ENCODE data around the gene ANTKMT. TPM values are rescaled to one million over a fixed set of nuclear protein-coding genes. Genes with fewer than 3 reads are reported as not detected.

The ANTKMT gene
- total RNA-seq, 1 donor = 5.8 TPM

DNA sequence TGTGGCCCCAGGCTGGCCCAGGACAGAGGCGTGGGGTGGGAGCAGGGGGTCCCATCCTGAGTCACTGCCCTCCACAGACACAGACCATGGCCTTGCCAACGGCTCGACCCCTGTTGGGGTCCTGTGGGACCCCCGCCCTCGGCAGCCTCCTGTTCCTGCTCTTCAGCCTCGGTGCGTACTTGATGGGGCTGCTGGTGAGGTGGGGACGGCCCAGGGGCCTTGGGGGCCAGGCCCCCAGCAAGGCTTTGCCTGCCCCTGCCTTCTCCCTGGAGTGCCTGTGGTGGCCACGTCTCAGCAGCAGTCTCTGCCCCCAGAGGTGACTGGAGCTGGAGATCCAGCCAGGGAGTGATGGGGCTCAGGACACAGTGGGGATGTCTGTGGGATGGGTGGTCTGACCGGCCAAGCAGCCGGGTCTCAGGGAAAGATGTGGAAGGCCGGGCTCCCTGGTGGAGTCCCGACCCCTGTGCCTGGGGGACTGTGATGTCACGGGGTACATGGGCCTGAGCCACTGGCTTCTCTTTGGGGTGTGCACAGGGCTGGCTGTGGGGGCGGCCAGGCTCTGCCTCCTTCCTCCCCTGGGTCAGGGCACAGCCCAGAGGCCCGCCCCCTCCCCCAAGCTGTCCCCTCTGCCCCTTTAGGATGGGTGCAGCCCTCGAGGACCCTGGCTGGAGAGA, 41.8 kb downstream of the ANTKMT start:
- Histone ChIP-seq H3K27me3 (ENCODE audit: insufficient read depth, low read length) (no peaks in the 10 kb centered on the region), H3K9me3 (ENCODE audit: low read depth, low read length) (no peaks in the 10 kb centered on the region), H3K4me1 (ENCODE audit: insufficient read depth, low read length) (peaks cover 4% of the 10 kb centered on the region), H3K4me3 (ENCODE audit: low read length) (no peak overlapping the region)

DNA sequence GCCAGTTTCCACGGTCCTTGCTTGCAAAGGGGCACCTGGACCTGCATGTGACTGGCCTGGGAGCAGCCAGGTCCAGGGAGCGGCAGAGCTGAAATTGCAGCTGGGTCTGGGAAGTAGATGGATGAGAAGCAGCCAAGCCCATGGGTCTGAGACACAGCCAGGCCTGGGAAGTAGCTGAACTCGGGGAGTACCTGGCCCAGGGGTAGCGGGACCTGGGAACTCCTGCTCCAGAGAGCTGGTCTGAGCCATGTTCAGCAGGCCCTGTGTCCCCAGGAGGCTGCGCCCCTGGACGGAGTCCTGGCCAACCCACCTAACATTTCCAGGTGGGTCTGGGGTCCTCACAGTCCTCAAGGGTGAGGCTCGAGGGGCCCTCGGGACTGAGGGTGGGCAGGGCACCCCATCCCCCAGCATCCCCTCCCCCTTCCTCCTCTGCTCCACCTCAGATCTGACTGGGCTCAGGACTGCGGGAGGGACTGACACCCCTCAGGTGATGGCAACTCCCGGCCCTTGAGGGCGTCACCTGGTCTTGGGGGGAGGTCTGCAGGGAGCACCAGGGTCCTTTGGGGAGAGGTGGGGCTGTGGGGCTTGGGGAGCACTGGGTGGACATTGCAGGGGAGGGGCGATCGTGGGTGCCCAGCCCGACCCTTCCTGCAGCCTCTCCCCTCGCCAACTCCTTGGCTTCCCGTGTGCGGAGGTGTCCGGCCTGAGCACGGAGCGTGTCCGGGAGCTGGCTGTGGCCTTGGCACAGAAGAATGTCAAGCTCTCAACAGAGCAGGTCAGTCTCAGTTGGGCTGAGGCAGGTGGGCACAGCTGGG, 42.6 kb downstream of the ANTKMT start:
- H3K4me1 ChIP-seq (ENCODE audit: insufficient read depth, low read length) = no peaks in the 10 kb centered on the region
- no peaks in the 10 kb centered on the region for H3K9me3 ChIP-seq (ENCODE audit: low read depth, low read length)
- no peaks in the 10 kb centered on the region for H3K27me3 ChIP-seq (ENCODE audit: insufficient read depth, low read length)
- H3K4me3 ChIP-seq (ENCODE audit: low read length) = no peak overlapping the region

DNA sequence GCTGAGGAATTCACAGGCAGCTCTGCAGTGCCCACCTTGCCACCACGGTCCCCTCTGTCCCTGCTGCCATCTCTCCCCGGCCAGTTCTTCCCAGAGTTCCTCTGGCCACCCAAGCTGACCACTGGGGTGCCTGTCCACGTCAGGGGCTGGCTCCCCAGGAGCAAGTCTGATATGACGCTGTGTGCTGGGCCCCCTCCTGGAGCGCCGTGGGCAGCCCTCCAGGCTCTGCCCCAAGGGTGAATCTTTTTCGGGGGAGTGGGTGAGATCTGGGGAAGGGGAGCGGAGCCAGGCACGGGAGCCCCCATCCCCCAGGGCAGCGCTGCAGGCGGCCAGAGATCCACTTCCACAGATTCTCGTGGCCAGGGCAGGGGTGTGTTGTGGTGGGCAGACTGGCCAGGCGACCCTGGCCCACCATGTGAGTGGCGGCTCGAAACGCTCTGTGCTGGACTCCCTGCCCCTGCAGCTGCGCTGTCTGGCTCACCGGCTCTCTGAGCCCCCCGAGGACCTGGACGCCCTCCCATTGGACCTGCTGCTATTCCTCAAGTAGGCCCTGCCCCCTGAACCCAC, 43.3 kb downstream of the ANTKMT start:
- H3K4me1 ChIP-seq (ENCODE audit: insufficient read depth, low read length) = no peaks in the 10 kb centered on the region
- H3K4me3 ChIP-seq (ENCODE audit: low read length) = no peak overlapping the region
- H3K27me3 ChIP-seq (ENCODE audit: insufficient read depth, low read length) = no peaks in the 10 kb centered on the region
- H3K9me3 ChIP-seq (ENCODE audit: low read depth, low read length) = no peaks in the 10 kb centered on the region

DNA sequence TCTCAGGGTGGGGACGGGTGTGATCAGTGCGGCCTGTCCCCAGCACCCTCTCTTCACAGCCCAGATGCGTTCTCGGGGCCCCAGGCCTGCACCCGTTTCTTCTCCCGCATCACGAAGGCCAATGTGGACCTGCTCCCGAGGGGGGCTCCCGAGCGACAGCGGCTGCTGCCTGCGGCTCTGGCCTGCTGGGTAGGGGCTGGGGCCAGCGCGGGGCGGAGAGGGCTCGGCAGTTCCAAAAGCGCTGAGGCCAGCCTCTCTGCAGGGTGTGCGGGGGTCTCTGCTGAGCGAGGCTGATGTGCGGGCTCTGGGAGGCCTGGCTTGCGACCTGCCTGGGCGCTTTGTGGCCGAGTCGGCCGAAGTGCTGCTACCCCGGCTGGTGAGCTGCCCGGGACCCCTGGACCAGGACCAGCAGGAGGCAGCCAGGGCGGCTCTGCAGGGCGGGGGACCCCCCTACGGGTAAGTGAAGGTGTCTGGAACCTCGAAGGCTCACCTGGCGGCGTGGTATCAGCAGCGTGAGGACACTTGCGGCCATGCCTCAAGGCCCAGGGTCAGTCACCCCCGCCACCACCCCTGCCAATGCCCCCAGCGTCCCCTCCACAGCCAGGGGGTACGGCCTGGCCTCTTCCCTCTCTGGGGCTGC, 44.0 kb downstream of the ANTKMT start:
- Histone ChIP-seq H3K9me3 (ENCODE audit: low read depth, low read length) (no peaks in the 10 kb centered on the region), H3K4me3 (ENCODE audit: low read length) (no peak overlapping the region), H3K27me3 (ENCODE audit: insufficient read depth, low read length) (no peaks in the 10 kb centered on the region), H3K4me1 (ENCODE audit: insufficient read depth, low read length) (no peaks in the 10 kb centered on the region)

DNA sequence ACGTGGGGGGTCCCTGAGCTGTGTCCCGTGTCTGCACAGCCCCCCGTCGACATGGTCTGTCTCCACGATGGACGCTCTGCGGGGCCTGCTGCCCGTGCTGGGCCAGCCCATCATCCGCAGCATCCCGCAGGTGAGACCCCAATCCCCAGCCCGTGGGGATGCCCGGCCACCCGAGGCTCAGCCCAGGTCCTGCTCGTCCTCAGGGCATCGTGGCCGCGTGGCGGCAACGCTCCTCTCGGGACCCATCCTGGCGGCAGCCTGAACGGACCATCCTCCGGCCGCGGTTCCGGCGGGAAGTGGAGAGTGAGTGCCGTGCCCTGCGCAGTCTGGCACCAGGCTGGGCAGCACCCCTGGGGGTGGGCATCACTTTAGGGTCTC, 44.5 kb downstream of the ANTKMT start:
- no peak overlapping the region for H3K4me3 ChIP-seq (ENCODE audit: low read length)
- H3K27me3 ChIP-seq (ENCODE audit: insufficient read depth, low read length) = no peaks in the 10 kb centered on the region
- H3K4me1 ChIP-seq (ENCODE audit: insufficient read depth, low read length) = no peaks in the 10 kb centered on the region
- no peaks in the 10 kb centered on the region for H3K9me3 ChIP-seq (ENCODE audit: low read depth, low read length)

DNA sequence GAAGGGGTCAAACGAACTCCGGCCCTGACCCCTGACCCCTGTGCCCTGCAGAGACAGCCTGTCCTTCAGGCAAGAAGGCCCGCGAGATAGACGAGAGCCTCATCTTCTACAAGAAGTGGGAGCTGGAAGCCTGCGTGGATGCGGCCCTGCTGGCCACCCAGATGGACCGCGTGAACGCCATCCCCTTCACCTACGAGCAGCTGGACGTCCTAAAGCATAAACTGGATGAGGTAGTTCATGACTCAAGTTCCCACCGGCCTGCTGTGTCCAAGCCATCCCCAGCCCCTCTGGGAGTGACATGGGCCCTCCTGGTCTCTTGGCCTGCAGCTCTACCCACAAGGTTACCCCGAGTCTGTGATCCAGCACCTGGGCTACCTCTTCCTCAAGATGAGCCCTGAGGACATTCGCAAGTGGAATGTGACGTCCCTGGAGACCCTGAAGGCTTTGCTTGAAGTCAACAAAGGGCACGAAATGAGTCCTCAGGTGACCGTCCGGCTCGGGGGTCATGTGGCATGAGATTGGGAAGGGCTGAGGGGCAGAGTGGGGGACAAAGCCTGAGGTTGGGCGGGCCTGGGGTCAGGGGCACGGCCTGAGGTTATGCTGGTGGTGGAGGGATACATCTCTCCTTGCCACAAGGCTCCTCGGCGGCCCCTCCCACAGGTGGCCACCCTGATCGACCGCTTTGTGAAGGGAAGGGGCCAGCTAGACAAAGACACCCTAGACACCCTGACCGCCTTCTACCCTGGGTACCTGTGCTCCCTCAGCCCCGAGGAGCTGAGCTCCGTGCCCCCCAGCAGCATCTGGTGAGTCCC, 45.3 kb downstream of the ANTKMT start:
- H3K4me1 ChIP-seq (ENCODE audit: insufficient read depth, low read length) = no peaks in the 10 kb centered on the region
- H3K4me3 ChIP-seq (ENCODE audit: low read length) = no peak overlapping the region
- H3K9me3 ChIP-seq (ENCODE audit: low read depth, low read length) = no peaks in the 10 kb centered on the region
- no peaks in the 10 kb centered on the region for H3K27me3 ChIP-seq (ENCODE audit: insufficient read depth, low read length)

DNA sequence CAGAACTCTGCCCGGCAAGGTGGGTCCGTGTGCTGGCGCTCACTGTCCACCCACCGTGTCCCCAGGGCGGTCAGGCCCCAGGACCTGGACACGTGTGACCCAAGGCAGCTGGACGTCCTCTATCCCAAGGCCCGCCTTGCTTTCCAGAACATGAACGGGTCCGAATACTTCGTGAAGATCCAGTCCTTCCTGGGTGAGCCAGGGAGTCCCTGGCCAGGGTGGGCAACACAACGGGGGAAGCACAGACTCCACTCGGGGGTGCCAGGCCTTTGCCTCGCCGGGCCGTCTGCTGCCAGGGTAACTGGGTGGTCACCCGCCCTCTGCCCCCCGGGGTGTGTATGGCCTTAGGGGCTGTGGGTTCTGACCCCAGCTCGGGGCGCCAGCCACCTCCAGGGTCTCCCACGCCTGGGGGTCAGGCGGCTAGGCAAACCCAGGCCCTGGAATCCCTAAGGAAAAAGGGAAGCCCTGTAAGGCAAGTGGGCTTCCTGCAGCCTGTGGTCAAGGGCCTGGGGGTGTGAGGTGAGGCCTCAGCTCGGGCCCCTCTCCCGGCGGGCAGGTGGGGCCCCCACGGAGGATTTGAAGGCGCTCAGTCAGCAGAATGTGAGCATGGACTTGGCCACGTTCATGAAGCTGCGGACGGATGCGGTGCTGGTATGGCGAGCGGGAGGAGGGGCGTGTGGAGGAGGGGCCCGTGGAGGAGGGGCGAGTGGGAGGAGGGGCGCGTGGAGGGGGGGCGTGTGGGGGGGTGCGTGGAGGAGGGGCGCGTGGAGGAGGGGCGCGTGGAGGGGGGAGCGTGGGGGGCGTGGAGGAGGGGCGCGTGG, 46.1 kb downstream of the ANTKMT start:
- no peak overlapping the region for H3K4me3 ChIP-seq (ENCODE audit: low read length)
- no peaks in the 10 kb centered on the region for H3K9me3 ChIP-seq (ENCODE audit: low read depth, low read length)
- H3K27me3 ChIP-seq (ENCODE audit: insufficient read depth, low read length) = no peaks in the 10 kb centered on the region
- H3K4me1 ChIP-seq (ENCODE audit: insufficient read depth, low read length) = no peaks in the 10 kb centered on the region

DNA sequence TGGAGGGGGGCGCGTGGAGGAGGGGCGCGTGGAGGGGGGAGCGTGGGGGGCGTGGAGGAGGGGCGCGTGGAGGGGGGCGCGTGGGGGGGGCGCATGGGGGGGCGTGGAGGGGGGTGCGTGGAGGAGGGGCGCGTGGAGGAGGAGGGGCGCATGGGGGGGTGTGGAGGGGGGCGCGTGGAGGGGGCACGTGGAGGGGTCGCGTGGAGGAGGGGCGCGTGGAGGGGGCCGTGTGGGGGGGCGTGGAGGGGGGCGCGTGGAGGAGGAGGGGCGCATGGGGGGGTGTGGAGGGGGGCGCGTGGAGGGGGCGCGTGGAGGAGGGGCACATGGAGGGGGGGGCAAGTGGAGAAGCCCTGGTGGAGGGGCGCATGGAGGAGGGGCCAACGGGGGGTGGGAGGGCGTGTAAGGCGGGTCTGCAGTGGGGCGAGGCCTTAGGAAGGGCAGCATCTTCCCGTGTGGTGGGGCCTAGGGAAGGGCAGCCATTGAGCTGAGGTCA, 46.8 kb downstream of the ANTKMT start:
- no peaks in the 10 kb centered on the region for H3K4me1 ChIP-seq (ENCODE audit: insufficient read depth, low read length)
- H3K4me3 ChIP-seq (ENCODE audit: low read length) = no peak overlapping the region
- H3K9me3 ChIP-seq (ENCODE audit: low read depth, low read length) = no peaks in the 10 kb centered on the region
- H3K27me3 ChIP-seq (ENCODE audit: insufficient read depth, low read length) = no peaks in the 10 kb centered on the region

DNA sequence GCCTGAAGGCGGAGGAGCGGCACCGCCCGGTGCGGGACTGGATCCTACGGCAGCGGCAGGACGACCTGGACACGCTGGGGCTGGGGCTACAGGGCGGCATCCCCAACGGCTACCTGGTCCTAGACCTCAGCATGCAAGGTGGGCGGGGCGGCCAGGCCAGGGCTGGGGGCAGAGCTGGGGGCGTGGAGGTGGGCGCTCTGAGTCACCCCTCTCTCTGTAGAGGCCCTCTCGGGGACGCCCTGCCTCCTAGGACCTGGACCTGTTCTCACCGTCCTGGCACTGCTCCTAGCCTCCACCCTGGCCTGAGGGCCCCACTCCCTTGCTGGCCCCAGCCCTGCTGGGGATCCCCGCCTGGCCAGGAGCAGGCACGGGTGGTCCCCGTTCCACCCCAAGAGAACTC, 47.5 kb downstream of the ANTKMT start:
- H3K4me3 ChIP-seq (ENCODE audit: low read length) = no peak overlapping the region
- no peaks in the 10 kb centered on the region for H3K4me1 ChIP-seq (ENCODE audit: insufficient read depth, low read length)
- H3K9me3 ChIP-seq (ENCODE audit: low read depth, low read length) = no peaks in the 10 kb centered on the region

DNA sequence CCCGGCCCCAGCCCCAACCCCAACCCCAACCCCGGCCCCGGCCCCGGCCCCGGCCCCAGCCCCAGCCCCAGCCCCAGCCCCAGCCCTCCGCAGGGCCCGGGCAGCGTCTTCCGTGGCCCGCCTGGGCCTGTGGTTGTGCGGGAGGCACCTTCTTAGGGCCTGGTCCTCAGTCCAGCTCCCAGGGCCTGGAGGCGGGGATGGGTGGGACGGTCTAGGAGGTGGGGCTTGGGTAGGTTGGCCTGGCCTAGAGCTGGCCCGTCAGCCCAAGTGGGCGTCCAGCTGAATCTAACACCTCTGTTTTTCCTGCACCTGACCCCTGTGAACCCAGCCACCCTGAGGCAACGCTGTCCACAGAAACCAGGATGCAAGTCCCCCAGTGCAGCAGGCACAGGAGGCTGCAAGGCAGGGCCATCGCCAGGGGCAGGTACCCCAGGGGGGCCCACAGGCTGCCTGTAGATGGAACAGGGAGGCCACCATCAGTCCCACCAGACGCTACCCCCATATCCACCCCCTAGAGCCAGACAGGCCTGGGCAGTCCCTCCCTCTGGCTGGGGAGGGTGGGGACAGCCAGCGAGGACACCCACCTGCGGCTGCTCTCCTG, 48.3 kb downstream of the ANTKMT start:
- Histone ChIP-seq H3K4me1 (ENCODE audit: insufficient read depth, low read length) (no peaks in the 10 kb centered on the region), H3K9me3 (ENCODE audit: low read depth, low read length) (no peaks in the 10 kb centered on the region), H3K4me3 (ENCODE audit: low read length) (no peak overlapping the region), H3K27me3 (ENCODE audit: insufficient read depth, low read length) (no peaks in the 10 kb centered on the region)

More for the DNA sequence above, 47.5 kb downstream of the ANTKMT start:
- H3K27me3 ChIP-seq (ENCODE audit: insufficient read depth, low read length) = no peaks in the 10 kb centered on the region

DNA sequence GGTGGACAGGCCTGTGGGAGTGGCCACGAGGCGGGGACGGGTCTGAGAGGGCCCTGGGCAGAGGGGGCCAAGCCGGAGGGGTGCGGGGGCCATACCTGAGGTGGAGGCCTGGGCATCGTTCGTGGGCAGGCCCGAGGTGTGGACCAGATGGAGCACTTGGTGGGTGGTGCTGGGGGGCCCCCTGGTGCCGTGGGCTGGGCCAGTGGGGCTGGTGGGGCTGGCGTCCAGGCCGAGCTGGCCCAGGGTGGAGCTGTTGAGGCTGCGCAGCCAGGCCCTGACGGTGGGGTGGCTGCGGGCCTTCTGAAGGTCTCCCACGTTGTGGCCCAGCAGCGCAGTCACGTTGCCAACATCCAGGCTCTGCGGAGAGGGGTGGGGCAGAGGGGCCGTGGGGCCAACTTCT, 49.0 kb downstream of the ANTKMT start:
- no peaks in the 10 kb centered on the region for H3K4me1 ChIP-seq (ENCODE audit: insufficient read depth, low read length)
- no peaks in the 10 kb centered on the region for H3K9me3 ChIP-seq (ENCODE audit: low read depth, low read length)
- H3K27me3 ChIP-seq (ENCODE audit: insufficient read depth, low read length) = no peaks in the 10 kb centered on the region
- no peak overlapping the region for H3K4me3 ChIP-seq (ENCODE audit: low read length)

DNA sequence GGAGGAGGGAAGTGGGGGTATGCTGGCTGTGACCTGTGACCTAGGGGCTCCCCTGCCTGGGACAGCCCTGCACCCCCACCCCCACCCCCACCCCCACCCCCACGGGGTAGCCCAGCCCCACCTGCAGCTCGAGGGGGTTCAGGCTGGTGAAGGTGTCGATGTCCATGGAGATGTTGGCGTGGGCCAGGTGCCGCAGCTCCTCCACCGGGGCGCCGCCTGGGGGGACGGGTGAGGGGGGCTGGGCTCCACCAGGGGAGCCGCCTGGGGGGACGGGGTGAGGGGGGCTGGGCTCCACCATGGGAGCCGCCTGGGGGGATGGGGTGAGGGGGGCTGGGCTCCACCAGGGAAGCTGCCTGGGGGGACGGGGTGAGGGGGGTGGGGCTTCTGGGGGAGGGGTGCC, 49.5 kb downstream of the ANTKMT start:
- Histone ChIP-seq H3K27me3 (ENCODE audit: insufficient read depth, low read length) (no peaks in the 10 kb centered on the region), H3K4me3 (ENCODE audit: low read length) (no peak overlapping the region), H3K4me1 (ENCODE audit: insufficient read depth, low read length) (no peaks in the 10 kb centered on the region), H3K9me3 (ENCODE audit: low read depth, low read length) (no peaks in the 10 kb centered on the region)

Measured in mononuclear cell (primary cell).